Measurements from ENCODE around the gene DAPK2. TPM values are rescaled to one million over a fixed set of nuclear protein-coding genes. Genes with fewer than 3 reads are reported as not detected.

Gene DAPK2
- total and polyA plus RNA-seq, 4 donors: 2.0 to 8.1 (median 7.0) TPM

- H3K36me3 ChIP-seq (ENCODE audit: control insufficient read depth in 1 of 2, insufficient read depth in 2 of 2, low read length in 1 of 2): no peaks in the 10 kb centered on the region
- no peak overlapping the region for H3K4me3 ChIP-seq (ENCODE audit: low read length in 2 of 2)
- DNase-seq (peak in 1 of 2 donors; percentile 16), ATAC-seq (ENCODE audit: low FRiP score) (no peak)
- H3K9me3 ChIP-seq (ENCODE audit: control insufficient read depth, low read length): no peaks in the 10 kb centered on the region
- peaks cover 0 to 3% of the 10 kb centered on the region in 2 donors for H3K4me1 ChIP-seq (ENCODE audit: control insufficient read depth in 1 of 2, insufficient read depth in 2 of 2, low read length in 2 of 2)
- no peaks in the 10 kb centered on the region for H3K27me3 ChIP-seq (ENCODE audit: control insufficient read depth in 1 of 2, insufficient read depth in 2 of 2, low read length in 1 of 2)
- 94 to 96% methylated on average over 6 of the region's 6 CpGs for WGBS, 2 donors
- intact Hi-C loops (cut with DNase I): loop anchor here in 1 of 2 donors (5.0 kb wide), 1 partner anchor 105 kb away; the partner anchor contains the start of gene DAPK2
- no peak overlapping the region for H3K27ac ChIP-seq (ENCODE audit: low read depth in 1 of 2, low read length in 2 of 2)
These were observed 103.6 kb downstream of the DAPK2 start for GRCh38 chr15:63942486-63943365.

- intact Hi-C loops (cut with DNase I): loop anchor here in 1 of 2 donors (5.0 kb wide), 1 partner anchor 105 kb away; the partner anchor contains the start of gene DAPK2
- Histone ChIP-seq H3K36me3 (ENCODE audit: control insufficient read depth in 1 of 2, insufficient read depth in 2 of 2, low read length in 1 of 2) (no peaks in the 10 kb centered on the region), H3K4me1 (ENCODE audit: control insufficient read depth in 1 of 2, insufficient read depth in 2 of 2, low read length in 2 of 2) (peaks cover 0 to 3% of the 10 kb centered on the region in 2 donors), H3K4me3 (ENCODE audit: low read length in 2 of 2) (no peak overlapping the region), H3K27ac (ENCODE audit: low read depth in 1 of 2, low read length in 2 of 2) (no peak overlapping the region), H3K9me3 (ENCODE audit: control insufficient read depth, low read length) (no peaks in the 10 kb centered on the region), H3K27me3 (ENCODE audit: control insufficient read depth in 1 of 2, insufficient read depth in 2 of 2, low read length in 1 of 2) (no peaks in the 10 kb centered on the region)
- peak in 1 of 2 donors; percentile 69 for DNase-seq
- ATAC-seq (ENCODE audit: low FRiP score): no peak
- WGBS, 2 donors: 92 to 96% methylated on average over 7 of the region's 7 CpGs
These were observed 104.4 kb downstream of the DAPK2 start for GRCh38 chr15:63941698-63942465.

- Histone ChIP-seq H3K27me3 (ENCODE audit: control insufficient read depth in 1 of 2, insufficient read depth in 2 of 2, low read length in 1 of 2) (no peaks in the 10 kb centered on the region), H3K36me3 (ENCODE audit: control insufficient read depth in 1 of 2, insufficient read depth in 2 of 2, low read length in 1 of 2) (no peaks in the 10 kb centered on the region), H3K9me3 (ENCODE audit: control insufficient read depth, low read length) (no peaks in the 10 kb centered on the region), H3K27ac (ENCODE audit: low read depth in 1 of 2, low read length in 2 of 2) (no peak overlapping the region), H3K4me1 (ENCODE audit: control insufficient read depth in 1 of 2, insufficient read depth in 2 of 2, low read length in 2 of 2) (peaks cover 0 to 3% of the 10 kb centered on the region in 2 donors), H3K4me3 (ENCODE audit: low read length in 2 of 2) (no peak overlapping the region)
- no peak for ATAC-seq (ENCODE audit: low FRiP score)
- intact Hi-C loops (cut with DNase I): loop anchor here in 1 of 2 donors (5.0 kb wide), 1 partner anchor 106 kb away; the partner anchor contains the start of gene DAPK2
- no peak for DNase-seq
- 67 to 89% methylated on average over 4 of the region's 4 CpGs for WGBS, 2 donors
These were observed 105.2 kb downstream of the DAPK2 start for GRCh38 chr15:63940966-63941620.

GRCh38 chr15:63939531-63940130 lies 106.7 kb downstream of the DAPK2 start:
- intact Hi-C loops (cut with DNase I): loop anchor here in 1 of 2 donors (5.0 kb wide), 1 partner anchor 108 kb away; the partner anchor contains the start of gene DAPK2
- Histone ChIP-seq H3K27ac (ENCODE audit: low read depth in 1 of 2, low read length in 2 of 2) (peak overlapping the region in 1 of 2 donors; percentile 93), H3K27me3 (ENCODE audit: control insufficient read depth in 1 of 2, insufficient read depth in 2 of 2, low read length in 1 of 2) (no peaks in the 10 kb centered on the region), H3K4me1 (ENCODE audit: control insufficient read depth in 1 of 2, insufficient read depth in 2 of 2, low read length in 2 of 2) (peaks cover 0 to 3% of the 10 kb centered on the region in 2 donors), H3K9me3 (ENCODE audit: control insufficient read depth, low read length) (no peaks in the 10 kb centered on the region), H3K4me3 (ENCODE audit: low read length in 2 of 2) (no peak overlapping the region), H3K36me3 (ENCODE audit: control insufficient read depth in 1 of 2, insufficient read depth in 2 of 2, low read length in 1 of 2) (no peaks in the 10 kb centered on the region)
- peak; percentile 70 to 74 for DNase-seq
- 2 to 3% methylated on average over 4 of the region's 4 CpGs for WGBS, 2 donors
- ATAC-seq (ENCODE audit: low FRiP score): peak; percentile 77

GRCh38 chr15:63938486-63939061 lies 107.7 kb downstream of the DAPK2 start:
- no peak for ATAC-seq (ENCODE audit: low FRiP score)

GRCh38 chr15:63933522-63933921 lies 112.8 kb downstream of the DAPK2 start:
- Histone ChIP-seq H3K9me3 (ENCODE audit: control insufficient read depth, low read length) (no peaks in the 10 kb centered on the region), H3K4me1 (ENCODE audit: control insufficient read depth in 1 of 2, insufficient read depth in 2 of 2, low read length in 2 of 2) (peaks cover 0 to 1% of the 10 kb centered on the region in 2 donors), H3K27me3 (ENCODE audit: control insufficient read depth in 1 of 2, insufficient read depth in 2 of 2, low read length in 1 of 2) (no peaks in the 10 kb centered on the region), H3K27ac (ENCODE audit: low read depth in 1 of 2, low read length in 2 of 2) (no peak overlapping the region), H3K4me3 (ENCODE audit: low read length in 2 of 2) (no peak overlapping the region), H3K36me3 (ENCODE audit: control insufficient read depth in 1 of 2, insufficient read depth in 2 of 2, low read length in 1 of 2) (no peaks in the 10 kb centered on the region)
- no peak for DNase-seq
- intact Hi-C loops (cut with DNase I): no loop called here
- no peak for ATAC-seq (ENCODE audit: low FRiP score)
- WGBS, 2 donors: 94 to 96% methylated on average over 5 of the region's 5 CpGs

More at GRCh38 chr15:63938486-63939061, 107.7 kb downstream of the DAPK2 start:
- Histone ChIP-seq H3K4me3 (ENCODE audit: low read length in 2 of 2) (no peak overlapping the region), H3K27me3 (ENCODE audit: control insufficient read depth in 1 of 2, insufficient read depth in 2 of 2, low read length in 1 of 2) (no peaks in the 10 kb centered on the region), H3K9me3 (ENCODE audit: control insufficient read depth, low read length) (no peaks in the 10 kb centered on the region), H3K27ac (ENCODE audit: low read depth in 1 of 2, low read length in 2 of 2) (peak overlapping the region in 1 of 2 donors; percentile 36), H3K4me1 (ENCODE audit: control insufficient read depth in 1 of 2, insufficient read depth in 2 of 2, low read length in 2 of 2) (peaks cover 0 to 3% of the 10 kb centered on the region in 2 donors), H3K36me3 (ENCODE audit: control insufficient read depth in 1 of 2, insufficient read depth in 2 of 2, low read length in 1 of 2) (no peaks in the 10 kb centered on the region)
- peak in 1 of 2 donors; percentile 51 for DNase-seq
- 64 to 65% methylated on average over 6 of the region's 6 CpGs for WGBS, 2 donors
- intact Hi-C loops (cut with DNase I): no loop called here

- ATAC-seq (ENCODE audit: low FRiP score) (no peak), DNase-seq (peak in 1 of 2 donors; percentile 40)
- Histone ChIP-seq H3K27me3 (ENCODE audit: control insufficient read depth in 1 of 2, insufficient read depth in 2 of 2, low read length in 1 of 2) (no peaks in the 10 kb centered on the region), H3K9me3 (ENCODE audit: control insufficient read depth, low read length) (no peaks in the 10 kb centered on the region), H3K4me1 (ENCODE audit: control insufficient read depth in 1 of 2, insufficient read depth in 2 of 2, low read length in 2 of 2) (no peaks in the 10 kb centered on the region), H3K4me3 (ENCODE audit: low read length in 2 of 2) (no peak overlapping the region), H3K27ac (ENCODE audit: low read depth in 1 of 2, low read length in 2 of 2) (no peak overlapping the region), H3K36me3 (ENCODE audit: control insufficient read depth in 1 of 2, insufficient read depth in 2 of 2, low read length in 1 of 2) (no peaks in the 10 kb centered on the region)
- 77 to 88% methylated on average over 4 of the region's 4 CpGs for WGBS, 2 donors
- intact Hi-C loops (cut with DNase I): no loop called here
These were observed 114.7 kb downstream of the DAPK2 start for GRCh38 chr15:63931556-63931955.
